Fibroblast of pulmonary artery (primary cell): ENCODE measurements around the gene ROPN1B.
"Not testable (repeated sequence)": the region's sequence is repeated elsewhere in the genome, so short reads cannot be mapped to it uniquely, and the experiment has no call there.

ENCODE experiments used
- DNase-seq: peaks from one replicate; pipeline ENCODE4 v3.0.0-alpha.2; 2010; ENCODE audit warnings: low read depth
- H3K4me3 ChIP-seq: replicated peaks from 2 replicates; pipeline ENCODE4 v1.5.1; 2011; ENCODE audit warnings: low read depth, mild to moderate bottlenecking, control low read depth, low read length, moderate library complexity
- TF ChIP-seq, protein P1 (sequence below): IDR thresholded peaks from 2 replicates; pipeline ENCODE4 v1.5.1; 2011; ENCODE audit warnings: mild to moderate bottlenecking, control low read depth, low read length, inconsistent platforms; ENCODE audit errors: missing control alignments

ROPN1B gene

DNA sequence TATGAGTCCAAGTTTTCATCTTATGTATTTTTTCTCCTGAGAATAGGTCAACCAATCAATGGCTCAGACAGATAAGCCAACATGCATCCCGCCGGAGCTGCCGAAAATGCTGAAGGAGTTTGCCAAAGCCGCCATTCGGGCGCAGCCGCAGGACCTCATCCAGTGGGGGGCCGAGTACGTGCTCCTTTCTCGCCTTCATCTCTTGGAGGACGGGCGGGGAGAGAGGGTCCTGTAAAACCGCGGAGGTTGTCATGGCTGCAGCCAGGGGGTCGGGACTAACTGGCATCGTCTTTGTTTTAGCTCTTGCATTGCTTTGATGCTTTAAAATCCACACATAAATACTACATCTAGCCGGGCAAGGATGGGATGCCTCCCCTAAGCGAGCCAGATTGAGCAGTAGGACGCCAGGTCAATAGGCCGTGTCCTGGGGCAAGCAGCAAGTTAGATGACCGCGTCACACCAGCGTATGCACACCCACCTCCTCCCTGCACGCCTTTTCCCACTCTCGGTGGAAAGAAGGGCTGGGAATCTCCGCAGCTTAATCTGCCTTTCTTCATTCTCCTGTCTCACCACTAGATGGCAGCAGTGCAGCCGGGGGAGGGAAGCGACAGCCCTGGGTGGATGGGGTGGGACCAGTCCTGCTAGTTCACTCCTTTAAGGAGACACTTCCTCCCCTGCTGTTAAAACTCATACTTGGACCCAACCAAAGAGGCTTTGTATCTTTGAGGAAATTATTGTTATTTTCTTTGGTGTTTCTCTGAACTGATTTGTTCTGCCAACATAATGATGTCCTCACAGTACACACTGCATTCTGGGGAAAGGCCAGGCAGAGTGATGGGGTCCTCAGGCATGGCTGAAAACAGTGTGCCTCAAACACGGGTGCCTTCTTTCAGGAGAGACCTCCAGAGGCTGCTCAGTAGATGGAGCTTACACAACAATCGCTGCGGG is 3.3 kb downstream of the ROPN1B start:
- TF ChIP-seq, protein P1, sequence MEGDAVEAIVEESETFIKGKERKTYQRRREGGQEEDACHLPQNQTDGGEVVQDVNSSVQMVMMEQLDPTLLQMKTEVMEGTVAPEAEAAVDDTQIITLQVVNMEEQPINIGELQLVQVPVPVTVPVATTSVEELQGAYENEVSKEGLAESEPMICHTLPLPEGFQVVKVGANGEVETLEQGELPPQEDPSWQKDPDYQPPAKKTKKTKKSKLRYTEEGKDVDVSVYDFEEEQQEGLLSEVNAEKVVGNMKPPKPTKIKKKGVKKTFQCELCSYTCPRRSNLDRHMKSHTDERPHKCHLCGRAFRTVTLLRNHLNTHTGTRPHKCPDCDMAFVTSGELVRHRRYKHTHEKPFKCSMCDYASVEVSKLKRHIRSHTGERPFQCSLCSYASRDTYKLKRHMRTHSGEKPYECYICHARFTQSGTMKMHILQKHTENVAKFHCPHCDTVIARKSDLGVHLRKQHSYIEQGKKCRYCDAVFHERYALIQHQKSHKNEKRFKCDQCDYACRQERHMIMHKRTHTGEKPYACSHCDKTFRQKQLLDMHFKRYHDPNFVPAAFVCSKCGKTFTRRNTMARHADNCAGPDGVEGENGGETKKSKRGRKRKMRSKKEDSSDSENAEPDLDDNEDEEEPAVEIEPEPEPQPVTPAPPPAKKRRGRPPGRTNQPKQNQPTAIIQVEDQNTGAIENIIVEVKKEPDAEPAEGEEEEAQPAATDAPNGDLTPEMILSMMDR, result peak; percentile 59
- peak overlapping the region; percentile 28 for H3K4me3 ChIP-seq
- DNase-seq, result peak; percentile 40

DNA sequence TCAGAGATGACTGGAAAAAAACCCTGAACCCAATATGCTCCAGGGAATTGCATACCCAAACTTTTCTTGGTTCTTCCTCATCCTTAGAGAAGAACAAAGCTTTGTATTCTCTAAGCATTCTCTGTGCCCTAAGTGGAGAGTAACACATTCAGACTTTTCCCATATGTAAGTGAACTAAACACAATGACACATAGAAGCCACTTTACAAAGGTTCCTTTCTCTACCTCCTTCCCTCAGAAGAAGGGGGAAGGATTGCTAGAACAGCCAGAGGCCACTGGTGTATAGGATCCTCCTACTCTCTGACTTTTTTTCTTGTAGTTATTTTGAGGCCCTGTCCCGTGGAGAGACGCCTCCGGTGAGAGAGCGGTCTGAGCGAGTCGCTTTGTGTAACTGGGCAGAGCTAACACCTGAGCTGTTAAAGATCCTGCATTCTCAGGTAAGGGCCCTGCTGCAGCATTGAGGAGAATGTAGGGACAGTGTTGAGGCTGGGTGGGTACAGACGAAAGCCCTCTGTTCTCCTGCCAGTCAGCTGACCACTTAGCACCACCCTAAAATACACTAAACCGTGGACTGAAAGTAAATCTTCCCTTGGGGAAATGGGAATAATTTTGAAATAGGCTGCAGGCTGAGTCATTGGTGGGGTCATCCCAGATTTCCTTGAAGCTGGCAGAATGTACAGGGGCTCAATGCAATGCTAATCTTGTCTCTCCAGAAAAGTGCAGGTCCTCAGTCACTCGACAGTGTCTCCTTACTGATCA is 6.4 kb downstream of the ROPN1B start:
- H3K4me3 ChIP-seq, DNase-seq: not testable (repeated sequence)

DNA sequence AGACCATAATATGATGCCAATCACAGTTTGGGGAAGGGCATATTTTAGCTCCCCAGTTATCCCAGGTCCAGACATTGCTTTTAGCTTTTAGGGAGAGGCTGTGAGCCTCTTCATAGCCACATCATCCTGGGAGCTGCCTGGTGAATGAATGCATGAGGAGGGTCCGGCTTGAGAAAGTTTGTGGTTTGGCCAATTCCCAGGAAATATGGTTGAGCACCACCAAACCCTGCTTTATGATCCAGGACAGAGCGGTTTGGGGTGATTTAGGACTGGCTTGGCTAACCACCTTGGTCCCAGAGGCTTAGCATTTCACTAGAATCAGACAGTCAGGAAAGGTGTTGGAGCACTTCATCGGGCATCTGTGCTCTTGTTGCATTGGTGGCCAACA is 7.0 kb downstream of the ROPN1B start:
- DNase-seq, H3K4me3 ChIP-seq: not testable (repeated sequence)

DNA sequence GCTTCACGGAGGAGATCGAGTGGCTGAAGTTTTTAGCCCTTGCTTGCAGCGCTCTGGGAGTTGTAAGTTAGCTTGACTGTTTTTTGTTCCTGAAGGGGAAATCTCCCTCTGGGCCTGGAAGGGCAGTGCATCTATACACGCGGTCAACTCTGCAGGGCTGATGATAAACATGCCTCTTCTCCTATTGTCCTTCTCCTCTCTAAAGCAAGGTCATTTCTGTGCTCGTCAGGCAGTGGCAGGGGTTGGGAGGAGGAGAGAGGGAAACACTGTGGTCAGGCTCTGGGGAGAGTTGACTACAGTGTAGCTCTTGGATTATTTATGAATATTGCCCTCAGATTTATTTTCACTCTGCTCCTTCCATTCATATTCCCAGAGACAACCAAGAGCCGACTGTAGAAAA is 8.1 kb downstream of the ROPN1B start:
- not testable (repeated sequence) for DNase-seq, H3K4me3 ChIP-seq

DNA sequence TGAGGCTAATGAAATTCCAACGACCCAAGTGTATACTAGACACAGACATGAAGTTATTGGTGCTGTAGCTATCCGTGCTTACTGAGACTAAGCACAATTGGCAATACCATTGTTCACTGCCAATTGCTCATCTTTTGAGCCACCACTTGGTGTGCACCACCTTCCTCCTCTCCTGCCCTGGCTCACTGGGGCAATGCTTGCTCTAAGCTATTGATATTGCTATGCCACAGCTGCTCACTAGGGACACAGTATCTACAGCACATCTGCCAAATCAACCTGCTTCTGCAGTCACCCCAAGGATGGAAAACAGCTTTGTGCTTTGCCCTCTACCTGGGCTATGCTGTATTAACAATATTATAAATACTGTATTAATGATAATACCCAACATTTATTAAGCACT is 16.0 kb downstream of the ROPN1B start:
- DNase-seq, H3K4me3 ChIP-seq: not testable (repeated sequence)

DNA sequence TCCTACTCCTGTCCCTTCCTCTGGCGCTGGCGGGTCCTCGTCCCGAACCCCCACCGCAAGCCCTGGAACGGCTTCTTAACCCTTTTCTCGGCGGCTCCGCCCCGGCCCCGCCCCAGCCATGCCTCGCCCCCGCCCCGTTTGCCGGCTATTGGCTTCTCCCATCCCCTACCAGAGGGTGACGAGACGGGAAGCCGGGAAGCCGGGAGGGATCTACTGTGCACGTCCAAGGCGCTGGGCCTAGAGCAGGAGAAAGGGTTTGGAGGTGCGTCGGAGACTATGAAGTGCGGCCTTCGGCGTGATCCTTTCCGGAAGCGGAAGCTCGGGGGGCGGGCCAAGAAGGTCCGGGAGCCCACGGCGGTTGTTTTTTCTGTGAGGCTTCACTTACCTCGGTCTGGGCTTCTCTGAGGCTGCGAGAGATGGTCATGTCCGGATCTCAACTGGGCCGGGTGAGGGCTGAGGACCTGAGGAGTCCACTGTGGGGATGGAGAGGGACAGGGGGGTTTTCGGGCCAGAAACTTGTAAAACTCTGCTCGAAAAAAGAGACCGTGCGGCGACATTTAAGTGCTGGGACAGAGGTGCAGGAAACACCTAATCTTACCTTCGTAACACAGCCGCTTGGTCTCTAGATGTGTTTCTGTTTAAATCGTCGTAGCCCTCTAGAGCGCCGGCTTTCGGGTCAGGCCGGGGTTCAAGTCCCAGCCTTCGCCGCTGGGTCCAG is 21.4 kb downstream of the ROPN1B start:
- DNase-seq, result peak; percentile 91
- TF ChIP-seq, protein P1, result no peak
- H3K4me3 ChIP-seq, result peak overlapping the region; percentile 76

DNA sequence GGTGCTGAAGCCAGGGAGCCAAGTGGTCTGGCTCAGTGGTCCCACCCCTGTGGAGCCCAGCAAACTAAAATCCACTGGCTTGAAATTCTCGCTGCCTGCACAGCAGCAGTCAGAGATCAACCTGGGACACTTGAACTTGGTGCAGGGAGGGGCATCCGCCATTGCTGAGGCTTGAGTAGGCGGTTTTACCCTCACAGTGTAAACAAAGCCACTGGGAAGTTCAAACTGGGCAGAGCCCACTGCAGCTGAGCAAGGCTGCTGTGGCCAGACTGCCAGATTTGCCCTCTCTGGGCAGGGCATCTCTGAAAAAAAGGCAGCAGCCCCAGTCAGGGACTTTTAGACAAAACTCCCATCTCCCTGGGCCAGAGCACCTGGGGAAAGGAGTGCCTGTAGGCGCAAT is 27.8 kb downstream of the ROPN1B start:
- not testable (repeated sequence) for H3K4me3 ChIP-seq, DNase-seq

DNA sequence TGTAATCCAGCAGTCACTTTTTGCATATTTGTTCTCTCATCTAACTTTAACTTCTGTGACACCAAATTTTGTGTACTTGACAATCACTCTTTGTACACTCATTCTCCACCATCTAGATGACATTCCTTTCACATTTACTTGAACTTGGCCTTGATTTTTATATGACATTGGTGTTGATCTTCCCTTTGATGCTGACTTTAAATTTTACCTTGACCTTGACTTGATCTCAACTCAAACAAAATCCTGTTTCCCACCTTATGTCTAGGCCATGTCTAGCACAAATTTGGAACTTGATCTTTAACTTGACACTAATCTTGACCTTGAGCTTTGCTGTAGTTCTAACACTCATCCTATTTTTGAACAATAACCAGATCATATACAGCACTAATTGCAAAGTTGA is 33.2 kb downstream of the ROPN1B start:
- H3K4me3 ChIP-seq, result no peak overlapping the region
- TF ChIP-seq, protein P1, result no peak
- no peak for DNase-seq

DNA sequence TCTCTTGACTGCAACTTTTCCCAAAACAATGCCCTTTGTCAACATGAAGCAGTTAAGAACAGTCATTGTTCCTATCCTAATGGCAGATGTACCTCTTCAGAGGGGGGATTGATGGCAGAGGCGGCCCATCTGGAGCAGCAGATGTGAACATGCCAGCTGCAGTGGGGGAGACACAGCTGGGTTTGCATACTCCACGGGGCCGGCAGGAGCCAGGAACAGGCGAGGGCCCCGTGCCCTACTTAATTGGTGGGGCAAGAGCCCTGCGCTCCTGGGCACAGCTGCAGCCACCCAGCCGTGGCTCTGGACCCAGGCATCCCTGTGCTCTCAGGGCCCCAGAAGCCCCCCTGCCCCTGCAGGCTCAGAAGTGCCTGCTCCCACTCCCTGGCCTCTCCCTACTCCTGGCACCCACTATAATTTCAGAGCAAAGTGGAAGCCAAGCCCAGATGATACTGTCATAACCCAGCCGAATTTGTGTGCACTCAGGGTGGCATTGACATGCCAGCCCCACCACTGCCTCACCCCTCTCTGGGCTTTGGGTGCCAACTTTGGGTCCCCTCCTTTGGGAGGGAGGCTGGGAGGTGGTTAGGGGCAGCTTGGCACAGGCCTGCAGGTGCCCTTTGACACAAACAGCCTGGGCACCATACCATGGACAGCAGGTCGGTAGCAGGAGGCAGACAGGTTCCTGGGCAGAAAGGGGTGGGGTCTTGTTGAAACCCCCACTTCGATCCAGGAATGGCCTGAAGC is 34.6 kb downstream of the ROPN1B start:
- TF ChIP-seq, protein P1, result no peak
- no peak for DNase-seq
- no peak overlapping the region for H3K4me3 ChIP-seq
